Body of pancreas (tissue), 4 donors: ENCODE data around the gene GSG1L.

Experiments
- POLR2A ChIP-seq, 3 donors: fragments of 450-650 bp; IDR thresholded peaks; one replicate each; pipeline ENCODE4 v1.6.1; 2016; ENCODE audit warnings: antibody characterized with exemption in 3 of 3, mild to moderate bottlenecking in 2 of 3
- TF ChIP-seq, protein P1 (sequence below), 7 experiments: fragments of 450-650 bp in 4 of 7; fragments of 200-600 bp in 3 of 7; sonication (generic) in 3 of 7; IDR thresholded peaks; one replicate each; pipeline ENCODE4 v1.5.1; 2016 to 2019; ENCODE audit warnings: antibody characterized with exemption in 7 of 7

- no peak for TF ChIP-seq POLR2A (IDR thresholded peaks at IDR 0.05)
- TF ChIP-seq, protein P1, sequence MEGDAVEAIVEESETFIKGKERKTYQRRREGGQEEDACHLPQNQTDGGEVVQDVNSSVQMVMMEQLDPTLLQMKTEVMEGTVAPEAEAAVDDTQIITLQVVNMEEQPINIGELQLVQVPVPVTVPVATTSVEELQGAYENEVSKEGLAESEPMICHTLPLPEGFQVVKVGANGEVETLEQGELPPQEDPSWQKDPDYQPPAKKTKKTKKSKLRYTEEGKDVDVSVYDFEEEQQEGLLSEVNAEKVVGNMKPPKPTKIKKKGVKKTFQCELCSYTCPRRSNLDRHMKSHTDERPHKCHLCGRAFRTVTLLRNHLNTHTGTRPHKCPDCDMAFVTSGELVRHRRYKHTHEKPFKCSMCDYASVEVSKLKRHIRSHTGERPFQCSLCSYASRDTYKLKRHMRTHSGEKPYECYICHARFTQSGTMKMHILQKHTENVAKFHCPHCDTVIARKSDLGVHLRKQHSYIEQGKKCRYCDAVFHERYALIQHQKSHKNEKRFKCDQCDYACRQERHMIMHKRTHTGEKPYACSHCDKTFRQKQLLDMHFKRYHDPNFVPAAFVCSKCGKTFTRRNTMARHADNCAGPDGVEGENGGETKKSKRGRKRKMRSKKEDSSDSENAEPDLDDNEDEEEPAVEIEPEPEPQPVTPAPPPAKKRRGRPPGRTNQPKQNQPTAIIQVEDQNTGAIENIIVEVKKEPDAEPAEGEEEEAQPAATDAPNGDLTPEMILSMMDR (IDR thresholded peaks at IDR 0.05), result no peak
Measured at GRCh38 chr16:27826893-27827289, 236.6 kb downstream of the GSG1L start.
